ENCODE results near the gene KRTAP10-12.

The KRTAP10-12 gene

GRCh38 chr21:44734841-44735240, 37.9 kb downstream of the KRTAP10-12 start:
- no peak for DNase-seq

DNA sequence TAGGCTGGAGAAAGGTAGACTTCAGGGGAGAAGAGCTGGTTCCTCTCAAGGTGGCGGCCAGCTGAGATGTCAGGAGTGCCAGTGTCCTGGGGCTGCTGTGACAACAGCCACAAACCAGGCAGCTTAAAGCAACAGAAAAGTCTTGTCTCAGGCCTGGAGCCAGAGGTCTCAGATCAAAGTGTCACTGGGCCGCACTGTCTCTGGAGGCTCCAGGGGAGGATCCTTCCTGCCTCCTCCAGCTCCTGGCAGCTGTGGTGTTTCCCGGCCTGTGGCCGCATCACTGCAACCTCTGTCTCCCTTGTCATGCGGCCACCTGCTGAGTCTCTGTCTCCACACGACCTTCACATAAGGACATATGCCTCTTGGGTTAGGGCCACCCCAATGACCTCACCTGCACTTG, 38.8 kb downstream of the KRTAP10-12 start:
- no peak for DNase-seq

DNA sequence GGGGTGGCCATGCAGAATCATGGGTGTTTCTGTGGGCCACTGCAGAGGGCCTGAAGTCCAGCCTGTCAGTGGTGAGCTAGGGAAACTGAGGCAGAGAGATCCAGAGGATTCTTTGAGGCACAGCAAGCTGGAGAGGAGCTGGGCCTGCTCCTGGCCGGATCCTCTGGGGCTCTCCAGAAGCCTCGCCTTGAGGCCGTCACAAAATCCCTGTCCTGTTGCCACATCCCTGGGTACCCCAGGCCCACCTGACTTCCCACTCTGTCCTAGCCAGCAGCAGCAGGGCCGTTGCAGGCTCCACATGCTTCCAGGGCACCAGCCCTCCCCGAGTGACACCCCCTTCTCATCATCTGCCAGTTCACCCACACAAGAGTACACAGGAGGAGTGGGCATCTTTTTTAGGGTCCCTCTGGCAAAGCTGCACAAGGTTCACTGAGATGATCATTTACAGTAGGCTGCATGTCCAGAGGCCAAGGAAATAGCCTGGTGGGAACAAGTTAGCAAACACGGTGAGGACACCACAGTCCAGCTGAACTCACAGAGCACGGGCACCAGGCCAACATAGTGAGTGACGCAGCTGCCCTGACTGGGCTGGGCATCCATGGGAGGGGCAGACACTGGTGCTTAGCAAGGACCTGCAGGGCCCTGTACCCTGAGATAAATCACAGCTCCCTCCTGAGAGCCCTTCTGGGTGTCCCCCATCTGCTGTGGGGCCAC, 39.5 kb downstream of the KRTAP10-12 start:
- DNase-seq, result no peak

- DNase-seq, result peak; percentile 53
These were observed 40.9 kb downstream of the KRTAP10-12 start for GRCh38 chr21:44737706-44738354.

- DNase-seq, result no peak
These were observed 41.6 kb downstream of the KRTAP10-12 start for GRCh38 chr21:44738621-44739020.

DNA sequence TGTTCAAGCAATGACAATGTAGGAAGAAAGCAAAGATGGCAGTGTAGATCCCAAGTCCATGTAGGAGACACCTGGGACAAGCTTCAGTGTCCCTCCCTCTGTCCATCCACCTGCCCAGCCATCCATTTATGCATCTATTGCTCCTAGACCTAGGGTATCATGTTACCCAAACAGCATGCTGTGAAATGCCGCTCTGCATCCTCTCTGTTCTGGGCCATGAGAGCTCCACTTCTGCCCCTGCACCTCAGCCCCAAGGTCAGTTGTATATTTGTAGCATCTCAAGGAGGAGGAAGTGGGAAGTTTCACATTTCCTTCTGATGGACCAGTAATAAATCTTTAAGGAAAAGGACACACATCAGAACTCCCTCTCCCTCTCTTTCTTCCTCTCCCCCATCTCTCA, 42.3 kb downstream of the KRTAP10-12 start:
- no peak for DNase-seq

- no peak for DNase-seq
These were observed 43.8 kb downstream of the KRTAP10-12 start for GRCh38 chr21:44740742-44741141.

- DNase-seq, result no peak
These were observed 44.9 kb downstream of the KRTAP10-12 start for GRCh38 chr21:44741921-44742320.

DNA sequence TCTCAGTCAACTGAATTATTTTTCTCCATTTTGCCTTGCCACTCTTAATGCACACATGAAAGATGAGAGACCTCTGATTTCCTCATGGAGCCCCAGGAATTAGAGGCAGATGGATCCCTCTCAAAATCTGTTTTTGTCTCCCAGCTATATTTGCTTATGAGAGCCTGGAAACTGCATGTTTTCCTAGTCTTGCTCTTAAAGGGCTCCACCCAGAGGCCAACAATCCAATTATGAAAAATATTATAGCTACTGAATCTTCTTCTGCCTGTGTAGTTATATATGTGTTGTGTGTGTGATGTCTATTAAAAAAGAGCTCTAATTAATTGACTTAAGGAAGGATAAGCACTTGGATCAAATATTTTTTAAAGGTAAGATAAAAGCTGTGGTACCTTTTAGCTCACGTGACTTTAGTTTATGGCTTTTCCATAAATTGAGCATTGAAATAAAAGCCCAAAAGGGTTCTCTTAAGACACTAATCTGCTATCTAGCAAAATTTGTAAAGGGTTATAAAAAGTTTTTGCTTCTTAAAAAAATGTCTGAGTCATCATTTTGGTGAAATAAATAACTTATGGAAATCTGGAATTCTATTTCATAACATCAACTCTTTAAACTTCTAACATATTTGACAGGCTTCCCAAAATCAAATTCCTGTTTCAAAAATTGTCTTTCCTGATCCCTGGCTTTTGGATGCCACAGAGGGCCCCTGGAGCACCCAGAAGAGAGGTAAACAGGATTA, 45.6 kb downstream of the KRTAP10-12 start:
- no peak for DNase-seq
